Smooth muscle cell (in vitro differentiated cells): ENCODE measurements around the gene AOAH. TPM values are rescaled to one million over a fixed set of nuclear protein-coding genes. Genes with fewer than 3 reads are reported as not detected.

Source experiments
- DNase-seq: peaks from one replicate; lab custom pipeline; 2025; ENCODE audit not compliant: unreplicated experiment; lab: John Stamatoyannopoulos, UW
- H2AFZ ChIP-seq: fragments of 200-600 bp; sonication (generic); 2 replicates; pipeline ENCODE4 v1.6.0; 2016; ENCODE audit warnings: antibody characterized with exemption, low read depth, mild to moderate bottlenecking
- H3F3A ChIP-seq: fragments of 200-600 bp; sonication (generic); 2 replicates; pipeline ENCODE4 v1.6.0; 2017; ENCODE audit warnings: antibody characterized with exemption, low read depth
- H3K27ac ChIP-seq: fragments of 200-600 bp; sonication (generic); 2 replicates; pipeline ENCODE4 v1.5.1; 2016; ENCODE audit warnings: low read depth, mild to moderate bottlenecking
- H3K27me3 ChIP-seq: fragments of 200-600 bp; sonication (generic); 2 replicates; pipeline ENCODE4 v1.6.1; 2016; ENCODE audit warnings: low read depth, mild to moderate bottlenecking
- H3K36me3 ChIP-seq: fragments of 200-600 bp; sonication (generic); 2 replicates; pipeline ENCODE4 v1.5.1; 2016; ENCODE audit warnings: low read depth
- H3K4me1 ChIP-seq: fragments of 200-600 bp; sonication (generic); 2 replicates; pipeline ENCODE4 v1.5.1; 2016; ENCODE audit warnings: low read depth
- H3K4me2 ChIP-seq: fragments of 200-600 bp; sonication (generic); 2 replicates; pipeline ENCODE4 v1.6.0; 2016; ENCODE audit warnings: mild to moderate bottlenecking
- H3K4me3 ChIP-seq: fragments of 200-600 bp; sonication (generic); 2 replicates; pipeline ENCODE4 v1.5.1; 2016; ENCODE audit warnings: mild to moderate bottlenecking
- H3K79me2 ChIP-seq: fragments of 200-600 bp; sonication (generic); 2 replicates; pipeline ENCODE4 v1.6.0; 2016; ENCODE audit warnings: low read depth, mild to moderate bottlenecking
- H3K9ac ChIP-seq: fragments of 200-600 bp; sonication (generic); 2 replicates; pipeline ENCODE4 v1.6.0; 2016; ENCODE audit warnings: low read depth
- H3K9me3 ChIP-seq: fragments of 200-600 bp; sonication (generic); replicated peaks from 2 replicates; pipeline ENCODE4 v1.5.1; 2016; ENCODE audit warnings: low read depth
- H4K20me1 ChIP-seq: fragments of 200-600 bp; sonication (generic); 2 replicates; pipeline ENCODE4 v1.6.0; 2016; ENCODE audit warnings: low read depth
- WGBS: methylation state at CpG from one replicate; pipeline ENCODE4 v1.1.7; 2016; ENCODE audit warnings: low lambda C conversion rate; 5-methylcytosine and 5-hydroxymethylcytosine counted together
- polyA plus RNA-seq: library from polyadenylated mRNA; unstranded; fragments of >200 nt; fragmentation: Nextera tagmentation; extraction: Ambion mirVana; gene quantifications from 2 replicates; pipeline ENCODE4 v1.2.1, GENCODE V29; 2016
- total RNA-seq: library from RNA; depleted of rRNA; stranded (reverse); fragments of >200 nt; gene quantifications from 2 replicates; pipeline ENCODE4 v1.2.3, GENCODE V29; 2014
- TF ChIP-seq, protein P1 (sequence below): fragments of 200-600 bp; sonication (generic); IDR thresholded peaks from 2 replicates; pipeline ENCODE4 v1.5.1; 2017; ENCODE audit warnings: borderline replicate concordance, mild to moderate bottlenecking, antibody characterized with exemption; ENCODE audit not compliant: insufficient read depth, poor library complexity, severe bottlenecking

The AOAH gene
- total and polyA plus RNA-seq, 2 experiments from 2014 or later, result not detected

DNA sequence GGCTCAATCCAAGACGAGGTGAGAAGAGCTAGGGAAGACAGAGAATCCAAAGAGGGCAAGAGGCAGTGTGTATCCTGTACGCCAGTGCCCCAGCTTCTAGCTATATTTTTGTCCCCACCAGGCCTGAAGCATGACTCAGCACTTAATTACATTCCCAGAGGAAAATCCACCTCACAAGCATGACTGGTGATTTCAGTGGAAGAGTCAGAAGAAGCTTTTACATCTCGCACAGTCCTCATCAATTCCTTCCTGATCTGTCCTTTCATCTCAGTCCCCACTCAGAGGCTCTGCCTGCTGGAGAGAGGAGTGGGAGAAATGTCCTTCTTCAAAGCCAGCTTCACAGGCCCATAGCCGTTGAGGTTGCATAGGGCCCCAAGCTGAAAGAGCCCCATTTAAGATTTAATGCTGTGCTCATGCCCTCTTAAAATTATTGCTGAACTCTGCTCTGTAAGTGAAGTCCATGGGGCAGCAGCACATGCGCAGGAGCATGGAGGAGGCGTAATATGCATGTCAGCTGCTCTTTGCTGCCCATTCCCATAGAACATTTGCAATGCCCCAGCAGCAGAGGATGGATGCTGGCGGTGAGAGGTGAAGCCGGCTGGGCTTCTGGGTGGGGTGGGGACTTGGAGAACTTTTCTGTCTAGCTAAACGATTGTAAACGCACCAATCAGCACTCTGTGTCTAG, 39.0 kb upstream of the AOAH start:
- Histone ChIP-seq H3K9me3 (no peaks in the 10 kb centered on the region), H3K4me2 (peak overlapping the region; percentile 39), H3K36me3 (no peaks in the 10 kb centered on the region), H3K4me3 (no peak overlapping the region), H3F3A (no peaks in the 10 kb centered on the region), H3K27ac (no peak overlapping the region), H3K27me3 (no peaks in the 10 kb centered on the region), H3K4me1 (peaks cover 2% of the 10 kb centered on the region), H3K9ac (no peak overlapping the region), H2AFZ (peak overlapping the region; percentile 64), H4K20me1 (no peaks in the 10 kb centered on the region), H3K79me2 (no peaks in the 10 kb centered on the region)
- TF ChIP-seq, protein P1, sequence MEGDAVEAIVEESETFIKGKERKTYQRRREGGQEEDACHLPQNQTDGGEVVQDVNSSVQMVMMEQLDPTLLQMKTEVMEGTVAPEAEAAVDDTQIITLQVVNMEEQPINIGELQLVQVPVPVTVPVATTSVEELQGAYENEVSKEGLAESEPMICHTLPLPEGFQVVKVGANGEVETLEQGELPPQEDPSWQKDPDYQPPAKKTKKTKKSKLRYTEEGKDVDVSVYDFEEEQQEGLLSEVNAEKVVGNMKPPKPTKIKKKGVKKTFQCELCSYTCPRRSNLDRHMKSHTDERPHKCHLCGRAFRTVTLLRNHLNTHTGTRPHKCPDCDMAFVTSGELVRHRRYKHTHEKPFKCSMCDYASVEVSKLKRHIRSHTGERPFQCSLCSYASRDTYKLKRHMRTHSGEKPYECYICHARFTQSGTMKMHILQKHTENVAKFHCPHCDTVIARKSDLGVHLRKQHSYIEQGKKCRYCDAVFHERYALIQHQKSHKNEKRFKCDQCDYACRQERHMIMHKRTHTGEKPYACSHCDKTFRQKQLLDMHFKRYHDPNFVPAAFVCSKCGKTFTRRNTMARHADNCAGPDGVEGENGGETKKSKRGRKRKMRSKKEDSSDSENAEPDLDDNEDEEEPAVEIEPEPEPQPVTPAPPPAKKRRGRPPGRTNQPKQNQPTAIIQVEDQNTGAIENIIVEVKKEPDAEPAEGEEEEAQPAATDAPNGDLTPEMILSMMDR, result no peak
- no peak for DNase-seq
- 66% methylated on average over 10 of the region's 10 CpGs for WGBS

DNA sequence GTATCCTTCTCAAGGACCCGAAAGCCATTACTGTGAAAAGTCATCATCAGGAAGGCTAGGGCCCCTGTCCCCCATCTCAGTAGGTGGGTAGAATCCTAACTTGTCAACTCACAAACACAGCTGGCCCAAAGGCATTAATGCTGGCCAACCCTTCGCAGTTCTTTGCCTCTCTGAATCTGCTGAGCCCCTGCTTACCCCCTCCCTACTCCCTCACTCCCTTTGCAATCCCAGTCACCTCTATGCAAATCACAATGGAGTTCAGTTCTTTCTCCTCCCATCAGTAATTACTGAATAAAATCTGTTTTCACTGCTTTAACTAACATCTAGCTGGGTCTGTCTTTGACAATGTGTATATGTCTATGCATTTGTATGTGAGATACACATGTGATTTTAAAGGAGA, 38.1 kb upstream of the AOAH start:
- H3F3A ChIP-seq, result no peaks in the 10 kb centered on the region
- DNase-seq, result no peak
- H3K79me2 ChIP-seq, result no peaks in the 10 kb centered on the region
- no peak overlapping the region for H3K4me3 ChIP-seq
- H3K27ac ChIP-seq, result no peak overlapping the region
- TF ChIP-seq, protein P1, result no peak
- no peaks in the 10 kb centered on the region for H3K27me3 ChIP-seq
- H3K9me3 ChIP-seq, result no peaks in the 10 kb centered on the region
- no peaks in the 10 kb centered on the region for H4K20me1 ChIP-seq
- H3K36me3 ChIP-seq, result no peaks in the 10 kb centered on the region
- H3K9ac ChIP-seq, result no peak overlapping the region
- H3K4me2 ChIP-seq, result no peak overlapping the region
- H2AFZ ChIP-seq, result no peak overlapping the region
- 86% methylated on average over 2 of the region's 2 CpGs for WGBS
- peaks cover 2% of the 10 kb centered on the region for H3K4me1 ChIP-seq

DNA sequence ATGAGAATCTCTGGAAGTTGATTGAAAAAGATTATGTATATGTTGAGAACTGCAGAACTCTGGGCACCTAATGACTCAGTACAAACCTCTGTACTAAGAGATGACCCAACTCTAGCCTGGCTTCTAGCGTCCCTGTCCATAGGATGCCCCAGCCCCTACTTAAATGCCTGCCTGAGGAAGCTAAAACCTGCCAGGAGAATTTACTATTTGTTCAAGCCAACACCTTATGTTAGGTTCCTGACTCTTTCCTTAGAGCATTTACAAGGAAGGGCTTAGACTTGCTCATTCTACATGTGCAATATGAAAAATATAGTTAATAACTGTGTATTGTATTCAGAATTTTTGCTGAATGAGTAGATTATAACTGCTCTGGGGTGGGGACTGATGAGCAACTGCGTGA, 37.5 kb upstream of the AOAH start:
- Histone ChIP-seq H3K4me3 (no peak overlapping the region), H3F3A (no peaks in the 10 kb centered on the region), H3K27me3 (no peaks in the 10 kb centered on the region), H3K4me2 (no peak overlapping the region), H2AFZ (no peak overlapping the region), H3K4me1 (peaks cover 2% of the 10 kb centered on the region), H3K27ac (no peak overlapping the region), H3K9ac (no peak overlapping the region), H3K9me3 (no peaks in the 10 kb centered on the region), H3K36me3 (no peaks in the 10 kb centered on the region), H4K20me1 (no peaks in the 10 kb centered on the region), H3K79me2 (no peaks in the 10 kb centered on the region)
- WGBS, result 89% methylated on average over 2 of the region's 2 CpGs
- no peak for DNase-seq
- TF ChIP-seq, protein P1, result no peak
